IMR-90 (cell line): Measurements from ENCODE around the gene SOD1. TPM values are rescaled to one million over a fixed set of nuclear protein-coding genes. Genes with fewer than 3 reads are reported as not detected.

Source experiments
- ATAC-seq: fragments of 200-7000 bp; cut with Tn5 transposase; 2 replicates; pipeline ENCODE4 v1.9.1; 2020; ENCODE audit warnings: low read depth, mild to moderate bottlenecking, moderate library complexity
- BruUV-seq: library from RNA; stranded (reverse); fragments of 400-500 nt; replicated peaks from 2 replicates; lab custom pipeline; 2021; lab: Mats Ljungman, UMichigan
- CTCF ChIA-PET: fragments of 300-600 bp; formaldehyde crosslinking; extraction: SDS; loops from one replicate; lab custom pipeline; 2021; ENCODE audit warnings: antibody characterized with exemption; lab: Yijun Ruan, JAX
- POLR2A ChIA-PET: fragments of 300-600 bp; sonication (Branson Sonifier 250); formaldehyde crosslinking; loops from one replicate; lab custom pipeline; 2022; ENCODE audit warnings: antibody characterized with exemption; ENCODE audit not compliant: unreplicated experiment; lab: Charles Lee
- DNase-seq: peaks from one replicate; pipeline ENCODE4 v3.0.0; 2013
- H2AFZ ChIP-seq: replicated peaks from 2 replicates; pipeline ENCODE3; 2013; ENCODE audit warnings: low read length, mild to moderate bottlenecking; ENCODE audit not compliant: poor library complexity
- H2AK5ac ChIP-seq: 2 replicates; pipeline ENCODE4 v1.6.1; 2013; ENCODE audit warnings: low read depth, low read length, inconsistent platforms
- H2AK9ac ChIP-seq: replicated peaks from 2 replicates; pipeline ENCODE3; 2013; ENCODE audit warnings: mild to moderate bottlenecking, low read depth, low read length, moderate library complexity; ENCODE audit not compliant: poor library complexity
- H2BK120ac ChIP-seq: 2 replicates; pipeline ENCODE4 v1.6.1; 2013; ENCODE audit warnings: low read depth, low read length, inconsistent platforms
- H2BK15ac ChIP-seq: 3 replicates; pipeline ENCODE4 v1.6.1; 2013; ENCODE audit warnings: low read depth, low read length, inconsistent platforms
- H2BK20ac ChIP-seq: 2 replicates; pipeline ENCODE4 v1.6.1; 2013; ENCODE audit warnings: low read depth, mild to moderate bottlenecking, inconsistent platforms, low read length, moderate library complexity
- H2BK5ac ChIP-seq: 2 replicates; pipeline ENCODE4 v1.6.1; 2013; ENCODE audit warnings: mild to moderate bottlenecking, low read depth, low read length, inconsistent platforms; ENCODE audit not compliant: poor library complexity, severe bottlenecking
- H3K14ac ChIP-seq: replicated peaks from 2 replicates; pipeline ENCODE4 v1.6.1; 2013; ENCODE audit warnings: low read depth, low read length, inconsistent platforms
- H3K18ac ChIP-seq: 2 replicates; pipeline ENCODE4 v1.6.1; 2013; ENCODE audit warnings: low read depth, low read length, control low read depth
- H3K23ac ChIP-seq: 2 replicates; pipeline ENCODE4 v1.6.1; 2013; ENCODE audit warnings: low read depth, low read length, inconsistent platforms
- H3K27ac ChIP-seq: 2 replicates; pipeline ENCODE4 v1.5.1; 2013; ENCODE audit warnings: mild to moderate bottlenecking, control low read depth, low read length; ENCODE audit not compliant: insufficient read depth
- H3K27me3 ChIP-seq: 2 replicates; pipeline ENCODE4 v1.6.1; 2013; ENCODE audit warnings: low read length; ENCODE audit not compliant: control insufficient read depth, insufficient read depth
- H3K36me3 ChIP-seq: 2 replicates; pipeline ENCODE4 v1.6.1; 2013; ENCODE audit warnings: low read length, mixed read lengths; ENCODE audit not compliant: control insufficient read depth, insufficient read depth
- H3K4ac ChIP-seq: 2 replicates; pipeline ENCODE4 v1.6.1; 2013; ENCODE audit warnings: low read depth, low read length, inconsistent platforms
- H3K4me1 ChIP-seq: 2 replicates; pipeline ENCODE4 v1.6.1; 2013; ENCODE audit warnings: low read length, mixed read lengths; ENCODE audit not compliant: control insufficient read depth, insufficient read depth
- H3K4me2 ChIP-seq: 2 replicates; pipeline ENCODE4 v1.6.1; 2013; ENCODE audit warnings: low read depth, mild to moderate bottlenecking, control low read depth, low read length, moderate library complexity
- H3K4me3 ChIP-seq: 2 replicates; pipeline ENCODE4 v1.5.1; 2013; ENCODE audit warnings: low read depth, mild to moderate bottlenecking, control low read depth, low read length, moderate library complexity; ENCODE audit not compliant: insufficient read depth
- H3K56ac ChIP-seq: 2 replicates; pipeline ENCODE4 v1.6.1; 2013; ENCODE audit warnings: low read length, inconsistent platforms; ENCODE audit not compliant: insufficient read depth; ENCODE audit errors: extremely low read depth
- H3K79me1 ChIP-seq, 2 experiments: 2 replicates each; pipeline ENCODE4 v1.6.1; 2013; ENCODE audit warnings: low read length in 2 of 2, inconsistent platforms in 1 of 2, low read depth in 1 of 2
- H3K9ac ChIP-seq: 2 replicates; pipeline ENCODE4 v1.6.1; 2013; ENCODE audit warnings: low read depth, low read length, control low read depth
- H3K9me1 ChIP-seq: 2 replicates; pipeline ENCODE4 v1.6.1; 2013; ENCODE audit warnings: low read length, inconsistent platforms; ENCODE audit not compliant: insufficient read depth
- H3K9me3 ChIP-seq: 2 replicates; pipeline ENCODE4 v1.6.1; 2013; ENCODE audit warnings: low read length; ENCODE audit not compliant: control insufficient read depth, insufficient read depth
- H4K20me1 ChIP-seq: 2 replicates; pipeline ENCODE4 v1.6.1; 2013; ENCODE audit warnings: low read length, inconsistent platforms; ENCODE audit not compliant: insufficient read depth
- H4K5ac ChIP-seq: 2 replicates; pipeline ENCODE4 v1.6.1; 2013; ENCODE audit warnings: mild to moderate bottlenecking, low read depth, low read length, control low read depth
- H4K8ac ChIP-seq, 2 experiments: 2 replicates each; pipeline ENCODE4 v1.6.1; 2013; ENCODE audit warnings: low read depth in 2 of 2, low read length in 2 of 2, control low read depth in 1 of 2, inconsistent platforms in 1 of 2
- H4K91ac ChIP-seq: 2 replicates; pipeline ENCODE4 v1.6.1; 2013; ENCODE audit warnings: low read depth, low read length, inconsistent platforms; ENCODE audit not compliant: insufficient read depth
- BHLHE40 ChIP-seq: fragments of 150-350 bp; IDR thresholded peaks from 2 replicates; pipeline ENCODE4 v1.6.1; 2016; ENCODE audit warnings: mild to moderate bottlenecking, low read depth, low read length
- CEBPB ChIP-seq: IDR thresholded peaks from 2 replicates; pipeline ENCODE4 v1.6.1; 2012; ENCODE audit warnings: low read depth, low read length, improper control_type of control experiment
- CHD1 ChIP-seq: IDR thresholded peaks from 2 replicates; pipeline ENCODE4 v1.6.1; 2012; ENCODE audit warnings: low read depth, low read length, improper control_type of control experiment
- MAZ ChIP-seq: IDR thresholded peaks from 2 replicates; pipeline ENCODE4 v1.6.1; 2012; ENCODE audit warnings: low read depth, mild to moderate bottlenecking, low read length, improper control_type of control experiment, moderate library complexity, borderline replicate concordance
- MXI1 ChIP-seq: IDR thresholded peaks from 2 replicates; pipeline ENCODE4 v1.6.1; 2012; ENCODE audit warnings: low read depth, mild to moderate bottlenecking, low read length, moderate library complexity, borderline replicate concordance
- NFE2L2 ChIP-seq: fragments of 150-350 bp; IDR thresholded peaks from 2 replicates; pipeline ENCODE4 v1.6.1; 2016; ENCODE audit warnings: low read depth, mild to moderate bottlenecking, low read length
- POLR2A ChIP-seq: IDR thresholded peaks from 2 replicates; pipeline ENCODE4 v1.6.1; 2012; ENCODE audit warnings: mild to moderate bottlenecking, low read depth, low read length
- RAD21 ChIP-seq: IDR thresholded peaks from 2 replicates; pipeline ENCODE4 v1.6.1; 2012; ENCODE audit warnings: low read length, improper control_type of control experiment
- RFX5 ChIP-seq: IDR thresholded peaks from 2 replicates; pipeline ENCODE4 v1.8.0; 2012; ENCODE audit warnings: low read depth, mild to moderate bottlenecking, low read length, moderate library complexity
- SMC3 ChIP-seq: fragments of 150-350 bp; IDR thresholded peaks from 2 replicates; pipeline ENCODE4 v1.6.1; 2016; ENCODE audit warnings: low read depth, mild to moderate bottlenecking, antibody characterized with exemption, low read length, moderate library complexity
- USF2 ChIP-seq: fragments of 150-350 bp; IDR thresholded peaks from 2 replicates; pipeline ENCODE4 v1.6.1; 2017; ENCODE audit warnings: mild to moderate bottlenecking, antibody characterized with exemption, low read length, low read depth
- dilution Hi-C: fragments of 300-500 bp; cut with HindIII; formaldehyde crosslinking; loops from one replicate; pipeline ENCODE4 v1.14.3; 2018; ENCODE audit warnings: low sequenced_read_pairs; ENCODE audit not compliant: unreplicated experiment
- in situ Hi-C: fragments of 300-500 bp; cut with MboI; formaldehyde crosslinking; loops from 3 replicates; pipeline ENCODE4 v1.14.3; 2019; ENCODE audit warnings: low sequenced_read_pairs, inconsistent platforms, mixed read lengths
- intact Hi-C: fragments of 100-400 bp; cut with micrococcal nuclease; formaldehyde crosslinking; loops from 2 replicates; pipeline ENCODE4 v1.10.0; 2022
- polyA plus RNA-seq, 3 experiments: library from polyadenylated mRNA; depleted of rRNA; stranded (reverse); fragments of >200 nt; gene quantifications; 2 replicates each; pipeline ENCODE4 v1.2.3, GENCODE V29; 2012; ENCODE audit warnings: low replicate concordance in 1 of 3
- total RNA-seq: library from RNA; depleted of rRNA; stranded (reverse); fragments of >200 nt; gene quantifications from 2 replicates; pipeline ENCODE4 v1.2.3, GENCODE V29; 2012
- TF ChIP-seq, protein P1 (sequence below): conservative IDR thresholded peaks from 2 replicates; pipeline ENCODE4 v1.5.1; 2012; ENCODE audit warnings: mild to moderate bottlenecking, low read depth, low read length, improper control_type of control experiment
- TF ChIP-seq, protein P2 (sequence below): fragments of 150-350 bp; IDR thresholded peaks from 2 replicates; pipeline ENCODE4 v1.6.1; 2016; ENCODE audit warnings: low read depth, mild to moderate bottlenecking, low read length, moderate library complexity, borderline replicate concordance

SOD1 gene
- total and polyA plus RNA-seq, 2 of the 4 experiments (the other 2 are of a cell fraction) = 312 to 392 TPM

GRCh38 chr21:31667639-31668038 lies 8.1 kb downstream of the SOD1 start:
- Histone ChIP-seq H3K79me1 (peaks cover 10 to 40% of the 10 kb centered on the region in 2 experiments), H3K4ac (no peak overlapping the region), H4K20me1 (peaks cover 22% of the 10 kb centered on the region), H4K5ac (no peak overlapping the region), H3K9ac (no peak overlapping the region), H2AFZ (no peak overlapping the region), H2AK5ac (no peak overlapping the region), H3K9me3 (no peaks in the 10 kb centered on the region), H3K56ac (no peak overlapping the region), H3K23ac (no peak overlapping the region), H3K4me1 (peaks cover 5% of the 10 kb centered on the region), H2BK120ac (no peak overlapping the region), H2AK9ac (no peak overlapping the region), H3K27ac (no peak overlapping the region), H3K4me3 (no peak overlapping the region), H4K8ac (no peak overlapping the region), H3K18ac (no peak overlapping the region), H4K91ac (no peak overlapping the region), H3K36me3 (peaks cover 32% of the 10 kb centered on the region), H3K27me3 (no peaks in the 10 kb centered on the region), H3K14ac (no peak overlapping the region), H3K9me1 (peaks cover 7% of the 10 kb centered on the region), H2BK15ac (no peak overlapping the region), H2BK20ac (no peak overlapping the region), H2BK5ac (no peak overlapping the region), H3K4me2 (no peak overlapping the region)
- no peak for TF ChIP-seq RAD21
- TF ChIP-seq POLR2A = no peak
- TF ChIP-seq MAZ = no peak
- TF ChIP-seq MXI1 = no peak
- TF ChIP-seq USF2 = no peak
- TF ChIP-seq CEBPB = no peak
- TF ChIP-seq BHLHE40 = no peak
- TF ChIP-seq, protein P1, sequence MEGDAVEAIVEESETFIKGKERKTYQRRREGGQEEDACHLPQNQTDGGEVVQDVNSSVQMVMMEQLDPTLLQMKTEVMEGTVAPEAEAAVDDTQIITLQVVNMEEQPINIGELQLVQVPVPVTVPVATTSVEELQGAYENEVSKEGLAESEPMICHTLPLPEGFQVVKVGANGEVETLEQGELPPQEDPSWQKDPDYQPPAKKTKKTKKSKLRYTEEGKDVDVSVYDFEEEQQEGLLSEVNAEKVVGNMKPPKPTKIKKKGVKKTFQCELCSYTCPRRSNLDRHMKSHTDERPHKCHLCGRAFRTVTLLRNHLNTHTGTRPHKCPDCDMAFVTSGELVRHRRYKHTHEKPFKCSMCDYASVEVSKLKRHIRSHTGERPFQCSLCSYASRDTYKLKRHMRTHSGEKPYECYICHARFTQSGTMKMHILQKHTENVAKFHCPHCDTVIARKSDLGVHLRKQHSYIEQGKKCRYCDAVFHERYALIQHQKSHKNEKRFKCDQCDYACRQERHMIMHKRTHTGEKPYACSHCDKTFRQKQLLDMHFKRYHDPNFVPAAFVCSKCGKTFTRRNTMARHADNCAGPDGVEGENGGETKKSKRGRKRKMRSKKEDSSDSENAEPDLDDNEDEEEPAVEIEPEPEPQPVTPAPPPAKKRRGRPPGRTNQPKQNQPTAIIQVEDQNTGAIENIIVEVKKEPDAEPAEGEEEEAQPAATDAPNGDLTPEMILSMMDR = no peak
- TF ChIP-seq, protein P2, sequence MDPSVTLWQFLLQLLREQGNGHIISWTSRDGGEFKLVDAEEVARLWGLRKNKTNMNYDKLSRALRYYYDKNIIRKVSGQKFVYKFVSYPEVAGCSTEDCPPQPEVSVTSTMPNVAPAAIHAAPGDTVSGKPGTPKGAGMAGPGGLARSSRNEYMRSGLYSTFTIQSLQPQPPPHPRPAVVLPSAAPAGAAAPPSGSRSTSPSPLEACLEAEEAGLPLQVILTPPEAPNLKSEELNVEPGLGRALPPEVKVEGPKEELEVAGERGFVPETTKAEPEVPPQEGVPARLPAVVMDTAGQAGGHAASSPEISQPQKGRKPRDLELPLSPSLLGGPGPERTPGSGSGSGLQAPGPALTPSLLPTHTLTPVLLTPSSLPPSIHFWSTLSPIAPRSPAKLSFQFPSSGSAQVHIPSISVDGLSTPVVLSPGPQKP = no peak
- no peak for TF ChIP-seq RFX5
- no peak for TF ChIP-seq SMC3
- TF ChIP-seq NFE2L2 = no peak
- no peak for TF ChIP-seq CHD1
- ATAC-seq = no peak
- no TSS peak for BruUV-seq
- dilution Hi-C loops (no loop called here), in situ Hi-C loops (no loop called here), intact Hi-C loops (loop anchor here (5.0 kb wide), 1 partner anchor 55 kb away; no protein-coding TSS in a partner anchor)
- ChIA-PET CTCF (no interaction called here), POLR2A (no interaction called here)
- DNase-seq = no peak
